Adrenal gland (tissue), 12 donors: ENCODE measurements around the gene MACROD2. TPM values are rescaled to one million over a fixed set of nuclear protein-coding genes. Genes with fewer than 3 reads are reported as not detected.

Experiments used
- DNase-seq, 7 donors: peaks; one replicate each; pipeline ENCODE4 v3.0.0-alpha.2; 2019 to 2020
- H3K27ac ChIP-seq, 5 donors: fragments of 200-600 bp; sonication (generic) in 4 of 5; 1 replicate in 3 of 5; 2 replicates in 2 of 5; pipeline versions ENCODE4 v1.5.1 to v1.8.0; 2016 to 2020; ENCODE audit warnings: mild to moderate bottlenecking in 1 of 5
- H3K27me3 ChIP-seq: fragments of 200-600 bp; 2 replicates; pipeline ENCODE4 v1.8.0; 2021
- H3K36me3 ChIP-seq, 2 donors: fragments of 200-600 bp; replicated peaks in 1 of 2; 1 replicate in 1 of 2; 2 replicates in 1 of 2; pipeline versions ENCODE4 v1.5.1 to v1.8.0; 2018 to 2022
- H3K4me1 ChIP-seq, 2 donors: fragments of 200-600 bp; replicated peaks in 1 of 2; 1 replicate in 1 of 2; 2 replicates in 1 of 2; pipeline versions ENCODE4 v1.5.1 to v1.8.0; 2018 to 2021
- H3K4me3 ChIP-seq, 4 donors: fragments of 200-600 bp; sonication (generic) in 3 of 4; one replicate each; pipeline ENCODE4 v1.5.1; 2016 to 2018
- H3K9me3 ChIP-seq, 3 donors: fragments of 200-600 bp; sonication (generic) in 1 of 3; replicated peaks in 1 of 3; 1 replicate in 2 of 3; 2 replicates in 1 of 3; pipeline versions ENCODE4 v1.5.1 to v1.8.0; 2016 to 2021
- CTCF ChIP-seq, 6 experiments: fragments of 450-650 bp in 4 of 6; fragments of 200-600 bp in 2 of 6; sonication (generic) in 1 of 6; IDR thresholded peaks; 1 replicate in 5 of 6; 2 replicates in 1 of 6; pipeline versions ENCODE4 v1.5.1 to v1.8.0; 2016 to 2021; ENCODE audit warnings: antibody characterized with exemption in 6 of 6, mild to moderate bottlenecking in 2 of 6, moderate library complexity in 1 of 6
- POLR2A ChIP-seq, 2 donors: fragments of 450-650 bp; IDR thresholded peaks; one replicate each; pipeline ENCODE4 v1.6.1; 2017; ENCODE audit warnings: antibody characterized with exemption in 2 of 2, mild to moderate bottlenecking in 2 of 2, moderate library complexity in 1 of 2
- WGBS, 4 donors: extraction: QIAGEN DNeasy Blood & Tissue Kit in 2 of 4; methylation state at CpG; one replicate each; pipeline versions ENCODE4 v1.1.5 to v1.1.7; 2013 to 2017; 5-methylcytosine and 5-hydroxymethylcytosine counted together
- intact Hi-C, 2 donors: fragments of 100-400 bp; cut with DNase I; formaldehyde crosslinking; loops; one replicate each; pipeline versions ENCODE4 v1.14.1 to v1.15.0; 2022 to 2023
- polyA plus RNA-seq, 3 donors: library from polyadenylated mRNA; stranded (reverse); fragments of 200-250 nt in 2 of 3; fragments of 350-450 nt in 1 of 3; fragmentation: Illumina TruSeq in 1 of 3; extraction: RNeasy Lipid Tissue Mini Kit (QIAGEN cat#74804) in 1 of 3; gene quantifications; one replicate each; pipeline ENCODE4 v1.2.3, GENCODE V29; 2013 to 2014
- total RNA-seq, 9 donors: library from RNA; depleted of rRNA in 4 of 9; stranded (reverse); fragments of >200 nt in 4 of 9; fragments of 120-200 nt in 1 of 9; fragmentation: NEBNext Ultra II Directional in 1 of 9; extraction: Animal tissue kit (Norgen Biotek cat#: 25700) in 1 of 9; gene quantifications; one replicate each; pipeline versions ENCODE4 v1.1.0 to v1.2.4, GENCODE V29; 2013 to 2023
- donor health status: healthy with polysubstance abuse.
- donor health status: Bipolar disorder and iron deficiency.
- donor health status: DM: yes; HTN: yes; CAD: no.
- donor health status: DM: no; HTN: no; CAD: no.
- donor health status: DM: no; HTN: no; CAD: no.
- donor health status: DM: yes; HTN: yes; CAD: no.

Gene MACROD2
- total and polyA plus RNA-seq, 12 donors: 1.1 to 21.2 (median 6.4) TPM

GRCh38 chr20:14782731-14783130 lies 787.4 kb downstream of the MACROD2 start:
- H3K4me1 ChIP-seq: no peaks in the 10 kb centered on the region

GRCh38 chr20:14783766-14784165 lies 788.5 kb downstream of the MACROD2 start:
- Histone ChIP-seq H3K27ac (no peak overlapping the region), H3K36me3 (no peaks in the 10 kb centered on the region), H3K4me3 (no peak overlapping the region), H3K27me3 (no peaks in the 10 kb centered on the region), H3K9me3 (no peaks in the 10 kb centered on the region), H3K4me1 (no peaks in the 10 kb centered on the region)
- TF ChIP-seq CTCF (IDR thresholded peaks at IDR 0.05): no peak
- TF ChIP-seq POLR2A (IDR thresholded peaks at IDR 0.05): no peak
- intact Hi-C loops: no loop called here
- WGBS, 4 donors: 94 to 100% (median 96%) methylated on average over 2 of the region's 2 CpGs
- no peak for DNase-seq

More at GRCh38 chr20:14782731-14783130, 787.4 kb downstream of the MACROD2 start:
- 79 to 99% (median 89%) methylated on average over 2 of the region's 2 CpGs for WGBS, 4 donors
- Histone ChIP-seq H3K9me3 (no peaks in the 10 kb centered on the region), H3K36me3 (no peaks in the 10 kb centered on the region), H3K27ac (no peak overlapping the region), H3K27me3 (no peaks in the 10 kb centered on the region), H3K4me3 (no peak overlapping the region)
- intact Hi-C loops: no loop called here
- DNase-seq: no peak
- TF ChIP-seq POLR2A (IDR thresholded peaks at IDR 0.05) (no peak), CTCF (IDR thresholded peaks at IDR 0.05) (no peak)

- H3K27ac ChIP-seq: no peak overlapping the region
- intact Hi-C loops: no loop called here
- no peaks in the 10 kb centered on the region for H3K36me3 ChIP-seq
- H3K9me3 ChIP-seq: no peaks in the 10 kb centered on the region
- no peak overlapping the region for H3K4me3 ChIP-seq
- TF ChIP-seq POLR2A (IDR thresholded peaks at IDR 0.05) (no peak), CTCF (IDR thresholded peaks at IDR 0.05) (no peak)
- 89 to 93% (median 90%) methylated on average over 3 of the region's 3 CpGs for WGBS, 4 donors
- no peaks in the 10 kb centered on the region for H3K27me3 ChIP-seq
- no peak for DNase-seq
- H3K4me1 ChIP-seq: no peaks in the 10 kb centered on the region
These were observed 789.9 kb downstream of the MACROD2 start for GRCh38 chr20:14785065-14785743.

DNA sequence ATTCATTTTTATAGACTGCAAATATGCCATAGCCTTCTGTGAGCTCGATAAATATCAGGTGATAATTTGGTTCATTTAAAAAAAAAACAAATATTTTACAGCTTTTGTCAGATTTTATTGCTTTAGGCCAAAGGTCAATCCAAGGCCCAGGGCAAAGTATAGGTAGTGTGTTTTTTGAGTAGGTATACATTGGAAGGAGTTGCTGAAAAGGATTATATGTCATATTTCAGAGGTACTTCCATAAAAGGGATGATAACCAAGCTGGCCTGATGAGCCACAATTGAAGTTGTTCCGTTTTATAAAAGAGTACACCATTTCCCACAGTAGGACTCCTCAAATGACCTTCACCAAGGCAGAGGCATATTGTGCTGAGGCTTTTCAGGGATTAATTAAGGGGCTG lies 794.9 kb downstream of the MACROD2 start:
- no peaks in the 10 kb centered on the region for H3K27me3 ChIP-seq
- DNase-seq: no peak
- H3K27ac ChIP-seq: no peak overlapping the region
- intact Hi-C loops: no loop called here
- 85 to 97% (median 92%) methylated on average over 2 of the region's 2 CpGs for WGBS, 4 donors
- no peaks in the 10 kb centered on the region for H3K36me3 ChIP-seq
- TF ChIP-seq CTCF (IDR thresholded peaks at IDR 0.05) (no peak), POLR2A (IDR thresholded peaks at IDR 0.05) (no peak)
- no peaks in the 10 kb centered on the region for H3K9me3 ChIP-seq
- H3K4me3 ChIP-seq: no peak overlapping the region
- no peaks in the 10 kb centered on the region for H3K4me1 ChIP-seq
